Ammon's horn (tissue), 1 donor: Measurements from ENCODE around the gene PCDH15.

ENCODE experiments used
- DNase-seq: peaks from one replicate; pipeline ENCODE4 v3.0.0-alpha.2; 2016; ENCODE audit warnings: low spot score

The PCDH15 gene

DNA sequence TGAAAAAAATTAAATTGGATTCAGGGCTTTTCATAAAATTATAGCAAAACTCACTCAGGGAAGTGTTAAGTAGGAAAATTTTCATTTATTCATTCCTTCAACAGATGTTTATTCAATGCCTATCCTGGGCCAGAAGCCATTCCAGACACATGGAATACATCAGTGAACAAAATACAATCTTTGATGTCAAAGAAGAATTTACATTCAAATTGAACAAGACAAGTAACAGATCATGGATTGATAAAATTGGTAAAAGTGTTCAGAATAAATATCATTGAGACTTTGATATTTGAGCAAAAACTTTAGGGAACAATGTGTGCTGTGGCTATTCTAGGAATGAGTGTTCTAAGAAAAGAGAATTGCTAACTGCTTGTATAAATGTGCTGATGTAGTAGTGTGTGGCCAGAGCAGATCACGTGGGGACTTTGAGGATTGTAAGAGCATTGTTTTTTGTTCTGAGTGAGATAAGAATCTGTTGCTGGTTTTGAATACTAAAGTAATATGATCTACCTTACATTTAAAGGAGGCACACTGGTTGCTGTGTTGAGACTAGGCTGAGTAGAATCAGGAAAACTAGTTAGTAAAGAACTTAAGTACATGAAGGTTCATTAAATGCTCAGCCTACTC, 957.2 kb downstream of the PCDH15 start:
- peak; percentile 46 for DNase-seq

- DNase-seq: no peak
Observed at GRCh38 chr10:53841483-53842145, 959.4 kb downstream of the PCDH15 start.

- DNase-seq: no peak
Observed at GRCh38 chr10:53840653-53841052, 960.4 kb downstream of the PCDH15 start.

- no peak for DNase-seq
Observed at GRCh38 chr10:53839440-53840039, 961.5 kb downstream of the PCDH15 start.

DNA sequence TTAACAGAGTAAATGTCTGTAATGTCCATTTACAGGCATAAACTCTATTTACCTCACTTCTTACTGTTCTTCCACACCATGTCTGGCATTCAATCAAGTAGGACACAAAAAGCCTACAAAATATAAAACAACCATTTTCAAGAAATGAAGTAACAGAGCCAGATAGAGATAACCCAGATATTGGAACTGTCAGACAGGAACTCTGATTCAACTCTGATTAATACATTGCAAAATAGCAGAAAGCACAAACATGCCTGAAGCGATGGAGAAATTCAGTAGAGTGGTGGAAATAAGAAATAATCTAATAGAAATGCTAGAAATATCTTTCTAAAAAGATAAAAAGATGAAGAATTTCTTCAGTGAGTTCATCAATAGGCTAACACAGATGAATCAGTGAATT, 964.4 kb downstream of the PCDH15 start:
- DNase-seq: no peak

- no peak for DNase-seq
Observed at GRCh38 chr10:53833908-53834307, 967.1 kb downstream of the PCDH15 start.

GRCh38 chr10:53827261-53827660, 973.8 kb downstream of the PCDH15 start:
- no peak for DNase-seq

DNA sequence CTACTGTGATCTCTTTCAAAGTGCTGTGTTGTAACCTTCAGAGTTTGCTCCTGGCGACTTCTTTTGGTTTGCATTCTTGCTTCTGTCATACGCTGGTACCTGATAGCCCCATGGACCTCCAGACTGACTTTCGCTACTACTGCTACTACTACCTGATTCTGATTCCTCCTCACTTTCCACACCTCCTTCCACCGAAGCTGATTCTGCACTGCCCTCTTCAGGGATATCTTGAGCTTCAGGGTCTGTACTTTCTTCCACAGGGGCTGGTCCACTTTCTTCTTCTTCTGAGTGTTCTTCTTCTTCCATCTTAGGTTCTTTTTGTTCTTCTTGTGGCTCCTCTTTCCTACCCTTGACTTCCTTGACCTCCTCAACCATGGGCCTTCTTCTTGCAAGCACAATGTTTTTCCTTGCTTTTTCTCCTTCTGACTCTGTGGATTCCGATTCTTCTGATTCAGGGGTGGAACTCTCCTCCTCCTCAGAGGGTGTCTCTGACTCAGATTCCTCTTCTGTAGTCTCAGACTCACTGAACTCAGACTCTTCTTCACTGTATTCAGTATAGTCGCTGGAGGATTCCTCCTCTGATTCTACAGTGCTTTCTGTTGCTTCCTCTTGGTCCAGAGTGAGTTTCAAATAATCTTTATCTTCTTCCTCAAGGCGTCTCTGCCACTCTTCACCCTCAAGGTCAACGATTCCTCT, 992.2 kb downstream of the PCDH15 start:
- DNase-seq: no peak

DNA sequence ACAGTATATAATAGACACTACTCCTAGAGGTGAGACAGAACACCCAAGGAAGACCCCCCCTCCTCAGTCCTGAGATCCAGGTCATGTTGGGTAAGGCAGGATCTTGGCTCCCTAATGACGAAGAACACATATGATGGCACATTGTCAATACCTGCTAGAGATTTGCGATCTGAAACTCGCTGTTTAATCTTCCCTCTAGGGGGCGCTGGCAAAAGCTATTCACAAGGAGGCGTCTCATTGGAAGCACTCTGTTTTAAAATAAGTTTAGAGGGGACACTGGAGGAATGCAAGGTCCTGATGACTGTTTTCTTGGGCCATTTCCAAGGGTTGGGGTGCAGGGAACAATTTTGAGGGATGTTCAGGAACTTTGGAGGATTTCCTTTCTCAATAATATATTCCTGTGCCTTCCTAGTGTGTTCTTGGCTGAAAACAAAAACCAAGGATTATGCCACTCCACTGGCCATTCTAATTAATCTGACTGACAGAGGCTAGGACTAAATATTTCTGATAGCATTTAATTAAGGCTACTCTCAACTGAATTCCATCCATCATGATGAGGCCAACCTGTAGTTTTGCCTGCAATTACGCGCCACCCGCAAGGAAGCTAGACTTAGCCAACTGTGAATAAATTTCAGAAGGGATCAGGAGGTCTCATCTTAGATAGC, 1014.7 kb downstream of the PCDH15 start:
- DNase-seq: no peak

GRCh38 chr10:53771701-53772100, 1029.3 kb downstream of the PCDH15 start:
- DNase-seq: no peak

- no peak for DNase-seq
Observed at GRCh38 chr10:53770903-53771302, 1030.1 kb downstream of the PCDH15 start.

- no peak for DNase-seq
Observed at GRCh38 chr10:53765311-53765710, 1035.7 kb downstream of the PCDH15 start.

- no peak for DNase-seq
Observed at GRCh38 chr10:53754596-53755250, 1046.3 kb downstream of the PCDH15 start.
